T-helper 17 cell (primary cell): ENCODE measurements around the gene NXPH4. TPM values are rescaled to one million over a fixed set of nuclear protein-coding genes. Genes with fewer than 3 reads are reported as not detected.

Experiments used
- ATAC-seq: fragments of 150-1000 bp; cut with Tn5 transposase; 2 replicates; pipeline ENCODE4 v1.10.0; 2021; ENCODE audit warnings: mild to moderate bottlenecking, moderate library complexity
- DNase-seq, 3 donors: peaks; one replicate each; pipeline versions ENCODE4 v3.0.0 to v3.0.0-alpha.2; 2020 to 2021
- H3K9me3 ChIP-seq: one replicate; pipeline ENCODE4 v1.7.0; 2013; ENCODE audit warnings: low read length, mild to moderate bottlenecking; ENCODE audit not compliant: control insufficient read depth, poor library complexity, severe bottlenecking
- H3K27ac Mint-ChIP-seq: one replicate; pipeline ENCODE4 v1.8.0; 2022; ENCODE audit warnings: mild to moderate bottlenecking, moderate library complexity, mixed read lengths
- H3K27me3 Mint-ChIP-seq: one replicate; pipeline ENCODE4 v1.8.0; 2022; ENCODE audit warnings: mixed read lengths
- H3K36me3 Mint-ChIP-seq: one replicate; pipeline ENCODE4 v1.8.0; 2022; ENCODE audit warnings: low read depth, mixed read lengths
- H3K4me1 Mint-ChIP-seq: one replicate; pipeline ENCODE4 v1.8.0; 2022; ENCODE audit warnings: mild to moderate bottlenecking, mixed read lengths
- H3K4me3 Mint-ChIP-seq: one replicate; pipeline ENCODE4 v1.8.0; 2022; ENCODE audit warnings: mild to moderate bottlenecking, moderate library complexity, mixed read lengths
- total RNA-seq, 4 donors: library from RNA in 2 of 4; stranded (reverse) in 2 of 4; gene quantifications; one replicate each; pipeline ENCODE4 v1.2.3 and lab custom pipeline; 2022 to 2026

The NXPH4 gene
- not detected for total RNA-seq
- total RNA-seq (lab: John Stamatoyannopoulos, UW): 0 reads per million in 2 donors

GRCh38 chr12:57216014-57216911, at the start of gene NXPH4:
Gene NXPH4 (plus strand): TSS chr12:57216794. CDS start chr12:57216970, 176 bp downstream.
- ATAC-seq (peak; percentile 26), DNase-seq (peak in 2 of 3 donors; percentile 59 to 70)
- Mint-ChIP-seq H3K27me3 (peaks cover 68% of the 10 kb centered on the region), H3K36me3 (peaks cover 14% of the 10 kb centered on the region), H3K27ac (peak within 1 kb of the TSS; percentile 86), H3K4me3 (peak within 1 kb of the TSS; percentile 95), H3K4me1 (peaks cover 52% of the 10 kb centered on the region)
- H3K9me3 ChIP-seq: no peaks in the 10 kb centered on the region

GRCh38 chr12:57166971-57167371, 49.6 kb upstream of the NXPH4 start:
- Mint-ChIP-seq H3K36me3 (no peaks in the 10 kb centered on the region), H3K4me3 (no peak overlapping the region), H3K27me3 (peaks cover 5% of the 10 kb centered on the region), H3K27ac (no peak overlapping the region), H3K4me1 (peaks cover 8% of the 10 kb centered on the region)
- ATAC-seq (no peak), DNase-seq (no peak)
- no peaks in the 10 kb centered on the region for H3K9me3 ChIP-seq

- H3K27me3 Mint-ChIP-seq: peaks cover 10% of the 10 kb centered on the region
- no peak overlapping the region for H3K27ac Mint-ChIP-seq
- DNase-seq: no peak
- no peak overlapping the region for H3K4me3 Mint-ChIP-seq
- peaks cover 8% of the 10 kb centered on the region for H3K4me1 Mint-ChIP-seq
- H3K36me3 Mint-ChIP-seq: peaks cover under 1% of the 10 kb centered on the region
- no peaks in the 10 kb centered on the region for H3K9me3 ChIP-seq
- ATAC-seq: no peak
Measured at GRCh38 chr12:57168058-57168457, 48.5 kb upstream of the NXPH4 start.

GRCh38 chr12:57169046-57169795, 47.4 kb upstream of the NXPH4 start:
- Mint-ChIP-seq H3K27me3 (peaks cover 14% of the 10 kb centered on the region), H3K27ac (no peak overlapping the region), H3K4me1 (peaks cover 8% of the 10 kb centered on the region), H3K36me3 (peaks cover 2% of the 10 kb centered on the region), H3K4me3 (no peak overlapping the region)
- DNase-seq (no peak), ATAC-seq (no peak)
- H3K9me3 ChIP-seq: no peaks in the 10 kb centered on the region

GRCh38 chr12:57169969-57170368, 46.6 kb upstream of the NXPH4 start:
- ATAC-seq (no peak), DNase-seq (no peak)
- Mint-ChIP-seq H3K4me3 (no peak overlapping the region), H3K4me1 (peaks cover 3% of the 10 kb centered on the region), H3K27me3 (peaks cover 11% of the 10 kb centered on the region), H3K27ac (no peak overlapping the region), H3K36me3 (peaks cover 2% of the 10 kb centered on the region)
- H3K9me3 ChIP-seq: no peaks in the 10 kb centered on the region

GRCh38 chr12:57170408-57170807, 46.2 kb upstream of the NXPH4 start:
- H3K36me3 Mint-ChIP-seq: peaks cover 2% of the 10 kb centered on the region
- peaks cover 9% of the 10 kb centered on the region for H3K27me3 Mint-ChIP-seq
- H3K9me3 ChIP-seq: no peaks in the 10 kb centered on the region
- peaks cover 2% of the 10 kb centered on the region for H3K4me1 Mint-ChIP-seq
- ATAC-seq (no peak), DNase-seq (no peak)
- H3K4me3 Mint-ChIP-seq: no peak overlapping the region
- H3K27ac Mint-ChIP-seq: no peak overlapping the region

- Mint-ChIP-seq H3K27ac (peak overlapping the region; percentile 41), H3K36me3 (peaks cover 2% of the 10 kb centered on the region), H3K4me3 (no peak overlapping the region), H3K4me1 (peaks cover 2% of the 10 kb centered on the region), H3K27me3 (peaks cover 9% of the 10 kb centered on the region)
- ATAC-seq (no peak), DNase-seq (no peak)
- no peaks in the 10 kb centered on the region for H3K9me3 ChIP-seq
Measured at GRCh38 chr12:57170927-57171326, 45.7 kb upstream of the NXPH4 start.

- peaks cover 2% of the 10 kb centered on the region for H3K4me1 Mint-ChIP-seq
- peak overlapping the region; percentile 41 for H3K27ac Mint-ChIP-seq
- H3K27me3 Mint-ChIP-seq: peaks cover 9% of the 10 kb centered on the region
- ATAC-seq (no peak), DNase-seq (no peak)
- H3K9me3 ChIP-seq: no peaks in the 10 kb centered on the region
- H3K4me3 Mint-ChIP-seq: no peak overlapping the region
- peaks cover 2% of the 10 kb centered on the region for H3K36me3 Mint-ChIP-seq
Measured at GRCh38 chr12:57171668-57172067, 44.9 kb upstream of the NXPH4 start.

GRCh38 chr12:57173089-57173488, 43.5 kb upstream of the NXPH4 start:
- Mint-ChIP-seq H3K27me3 (peaks cover 9% of the 10 kb centered on the region), H3K4me3 (no peak overlapping the region), H3K27ac (peak overlapping the region; percentile 72), H3K4me1 (no peaks in the 10 kb centered on the region), H3K36me3 (peaks cover 2% of the 10 kb centered on the region)
- ATAC-seq (no peak), DNase-seq (no peak)
- H3K9me3 ChIP-seq: no peaks in the 10 kb centered on the region

- H3K9me3 ChIP-seq: no peaks in the 10 kb centered on the region
- Mint-ChIP-seq H3K27ac (no peak overlapping the region), H3K4me1 (no peaks in the 10 kb centered on the region), H3K4me3 (no peak overlapping the region), H3K36me3 (peaks cover 2% of the 10 kb centered on the region), H3K27me3 (peaks cover 9% of the 10 kb centered on the region)
- ATAC-seq: no peak
- DNase-seq: no peak
Measured at GRCh38 chr12:57173683-57174082, 42.9 kb upstream of the NXPH4 start.

- H3K27me3 Mint-ChIP-seq: peaks cover 9% of the 10 kb centered on the region
- ATAC-seq: no peak
Measured at GRCh38 chr12:57175428-57176138, 41.0 kb upstream of the NXPH4 start.

GRCh38 chr12:57176139-57176477, 40.5 kb upstream of the NXPH4 start:
- no peak overlapping the region for H3K27ac Mint-ChIP-seq
- DNase-seq (no peak), ATAC-seq (no peak)
- H3K9me3 ChIP-seq: no peaks in the 10 kb centered on the region
- H3K27me3 Mint-ChIP-seq: peaks cover 9% of the 10 kb centered on the region
- H3K36me3 Mint-ChIP-seq: peaks cover 2% of the 10 kb centered on the region
- H3K4me1 Mint-ChIP-seq: peaks cover 3% of the 10 kb centered on the region
- no peak overlapping the region for H3K4me3 Mint-ChIP-seq

More at GRCh38 chr12:57175428-57176138, 41.0 kb upstream of the NXPH4 start:
- Mint-ChIP-seq H3K4me1 (peaks cover 3% of the 10 kb centered on the region), H3K4me3 (no peak overlapping the region), H3K27ac (no peak overlapping the region), H3K36me3 (peaks cover 2% of the 10 kb centered on the region)
- DNase-seq: peak in 1 of 3 donors; percentile 30
- H3K9me3 ChIP-seq: no peaks in the 10 kb centered on the region

GRCh38 chr12:57176846-57177245, 39.7 kb upstream of the NXPH4 start:
- DNase-seq (no peak), ATAC-seq (no peak)
- H3K9me3 ChIP-seq: no peaks in the 10 kb centered on the region
- H3K4me1 Mint-ChIP-seq: peaks cover 3% of the 10 kb centered on the region
- no peak overlapping the region for H3K27ac Mint-ChIP-seq
- no peak overlapping the region for H3K4me3 Mint-ChIP-seq
- H3K27me3 Mint-ChIP-seq: peaks cover 9% of the 10 kb centered on the region
- H3K36me3 Mint-ChIP-seq: peaks cover 2% of the 10 kb centered on the region
